T-helper 2 cell treated with Interferon-gamma antibody and Interleukin-4, amounts not matched to agents 100 ng/mL and 5 ng/mL, for 36 hours (primary cell): ENCODE data around the gene EPB41L1. TPM values are rescaled to one million over a fixed set of nuclear protein-coding genes. Genes with fewer than 3 reads are reported as not detected.

Source experiments
- intact Hi-C: fragments of 100-400 bp; cut with micrococcal nuclease; formaldehyde crosslinking; loops from one replicate; pipeline ENCODE4 v1.15.1; 2023
- total RNA-seq: library from RNA; stranded (reverse); gene quantifications from 2 replicates; pipeline ENCODE4 v1.2.3, GENCODE V29; 2022

The EPB41L1 gene
- total RNA-seq, 1 donor from 2014 or later = not detected

DNA sequence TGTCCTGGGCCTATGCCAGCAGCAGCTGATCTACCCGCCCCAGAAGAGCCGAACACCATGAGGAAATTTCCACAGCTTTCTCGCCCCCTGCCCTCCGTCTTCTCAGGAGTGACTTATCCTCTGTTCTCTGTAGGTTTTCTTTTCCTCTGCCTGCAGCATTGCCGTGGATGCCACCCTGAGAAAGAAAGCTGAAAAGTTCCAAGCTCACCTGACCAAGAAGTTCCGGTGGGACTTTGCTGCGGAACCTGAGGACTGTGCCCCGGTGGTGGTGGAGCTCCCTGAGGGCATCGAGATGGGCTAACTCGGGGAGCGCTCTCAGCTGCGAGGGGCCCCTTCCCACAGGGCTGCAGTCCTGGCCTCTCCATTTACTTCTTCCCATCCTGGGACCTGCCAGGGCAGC lies 100.9 kb downstream of the EPB41L1 start:
- intact Hi-C loops = no loop called here

DNA sequence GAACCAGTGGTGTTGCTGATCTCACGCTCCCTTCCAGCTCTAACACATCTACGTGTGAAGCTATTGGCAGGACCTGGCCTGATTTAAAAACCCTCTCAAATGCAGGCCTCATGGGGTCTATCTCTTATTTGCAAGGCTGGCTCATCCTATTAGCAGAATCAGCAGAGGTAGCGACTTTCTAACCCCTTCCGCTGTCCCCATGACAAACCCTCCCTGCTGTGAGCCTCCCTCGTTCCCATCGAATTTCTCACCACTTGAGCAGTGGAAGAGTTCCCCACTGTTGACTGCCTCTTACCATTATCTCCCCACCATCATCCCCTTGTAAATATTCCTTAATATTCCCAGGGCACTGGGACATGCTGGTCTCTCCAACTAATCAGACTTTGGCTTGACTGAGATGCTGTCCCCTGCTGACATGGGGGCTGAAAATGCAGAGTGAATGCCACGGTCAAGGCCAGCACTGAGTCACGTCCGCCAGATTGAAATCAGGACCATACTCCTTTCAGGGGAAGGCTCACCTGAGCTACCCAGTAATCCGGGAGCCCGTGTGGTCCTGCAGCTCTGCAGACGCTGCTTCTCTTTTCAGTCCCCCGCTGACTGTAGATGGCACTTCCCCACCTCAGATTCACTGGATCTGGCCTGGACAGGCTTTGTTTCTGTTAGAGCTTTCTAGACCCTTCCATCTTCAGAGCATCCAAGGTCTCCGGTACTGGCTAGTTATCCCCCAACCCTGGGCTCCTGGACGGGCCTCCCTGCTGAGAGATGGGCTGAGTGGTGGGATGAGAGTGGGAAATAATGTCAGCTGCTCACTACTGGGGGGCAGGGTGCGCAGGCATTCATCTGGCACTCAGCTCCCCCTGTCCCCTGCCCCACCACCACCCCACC lies 104.9 kb downstream of the EPB41L1 start:
- intact Hi-C loops = no loop called here

DNA sequence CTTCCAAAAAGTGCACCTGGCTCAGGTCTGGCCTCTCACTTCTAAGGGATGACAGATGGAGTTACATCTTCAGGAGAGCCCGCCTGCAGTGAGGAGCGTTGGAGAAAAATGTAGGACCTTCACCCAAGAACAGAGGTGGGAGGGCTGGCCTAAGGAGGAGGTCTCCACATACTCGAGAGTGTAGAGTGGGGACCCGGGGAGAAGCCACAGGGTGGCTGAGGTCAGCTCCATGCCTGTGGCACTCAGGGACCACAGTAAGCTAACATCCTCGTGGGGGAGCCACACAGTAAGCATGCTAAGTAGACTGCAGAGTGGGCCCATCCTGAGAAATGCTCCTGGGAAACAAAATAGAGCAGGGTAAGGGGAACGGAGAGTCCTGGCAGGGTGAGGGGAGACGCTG lies 105.8 kb downstream of the EPB41L1 start:
- intact Hi-C loops = no loop called here

DNA sequence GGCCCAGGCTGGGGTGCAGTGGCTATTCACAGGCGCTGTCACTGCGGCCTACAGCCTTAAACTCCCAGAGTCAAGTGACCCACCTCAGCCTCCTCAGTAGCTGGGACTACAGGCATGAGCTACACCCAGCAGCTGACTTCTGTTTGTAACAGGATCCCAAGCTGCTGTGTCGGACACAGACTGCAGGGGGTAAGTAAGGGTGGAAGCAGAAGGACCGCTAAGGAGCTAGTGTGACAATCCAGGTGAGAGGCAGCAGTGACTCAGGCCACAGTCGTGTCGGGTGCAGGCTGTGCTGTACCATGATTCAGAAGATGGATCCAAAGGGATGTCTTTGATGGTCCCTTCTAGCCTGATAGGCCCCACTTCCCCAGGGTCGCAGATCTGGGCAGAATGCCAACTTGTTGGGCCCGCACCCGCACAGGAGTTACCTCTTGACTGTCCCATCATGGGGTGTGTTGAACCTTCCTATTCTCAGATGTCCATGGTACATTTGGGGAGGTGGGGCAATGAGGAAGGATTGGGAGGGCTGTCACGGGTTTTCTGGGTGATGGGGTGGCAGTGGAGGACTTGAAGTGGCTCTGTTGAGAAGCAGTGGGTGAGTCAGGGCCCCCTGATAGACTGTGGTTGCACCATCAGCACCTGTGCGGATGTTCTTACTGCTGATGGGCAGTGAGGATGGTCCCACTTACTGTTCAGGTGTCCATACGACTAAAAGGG lies 107.0 kb downstream of the EPB41L1 start:
- intact Hi-C loops = no loop called here

DNA sequence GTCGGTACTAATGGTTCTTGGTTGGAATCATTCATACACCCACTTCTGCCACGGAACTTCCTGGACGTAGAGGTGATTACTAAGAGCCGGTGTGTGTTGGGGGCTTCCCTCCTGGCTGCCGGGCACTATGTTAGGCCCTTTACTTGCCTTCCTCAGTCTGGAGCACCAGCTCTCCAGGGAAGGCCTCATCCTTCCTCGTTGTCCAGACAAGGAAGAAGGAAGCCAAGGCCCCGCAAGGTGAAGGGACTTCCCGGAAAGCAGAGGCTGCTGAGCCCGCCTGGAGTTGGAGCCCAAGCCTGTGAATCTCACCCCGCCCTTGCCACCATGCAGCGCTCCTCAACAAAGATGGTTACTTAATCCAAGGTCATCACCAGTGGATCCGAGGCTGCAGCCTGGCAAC lies 107.9 kb downstream of the EPB41L1 start:
- intact Hi-C loops = no loop called here

DNA sequence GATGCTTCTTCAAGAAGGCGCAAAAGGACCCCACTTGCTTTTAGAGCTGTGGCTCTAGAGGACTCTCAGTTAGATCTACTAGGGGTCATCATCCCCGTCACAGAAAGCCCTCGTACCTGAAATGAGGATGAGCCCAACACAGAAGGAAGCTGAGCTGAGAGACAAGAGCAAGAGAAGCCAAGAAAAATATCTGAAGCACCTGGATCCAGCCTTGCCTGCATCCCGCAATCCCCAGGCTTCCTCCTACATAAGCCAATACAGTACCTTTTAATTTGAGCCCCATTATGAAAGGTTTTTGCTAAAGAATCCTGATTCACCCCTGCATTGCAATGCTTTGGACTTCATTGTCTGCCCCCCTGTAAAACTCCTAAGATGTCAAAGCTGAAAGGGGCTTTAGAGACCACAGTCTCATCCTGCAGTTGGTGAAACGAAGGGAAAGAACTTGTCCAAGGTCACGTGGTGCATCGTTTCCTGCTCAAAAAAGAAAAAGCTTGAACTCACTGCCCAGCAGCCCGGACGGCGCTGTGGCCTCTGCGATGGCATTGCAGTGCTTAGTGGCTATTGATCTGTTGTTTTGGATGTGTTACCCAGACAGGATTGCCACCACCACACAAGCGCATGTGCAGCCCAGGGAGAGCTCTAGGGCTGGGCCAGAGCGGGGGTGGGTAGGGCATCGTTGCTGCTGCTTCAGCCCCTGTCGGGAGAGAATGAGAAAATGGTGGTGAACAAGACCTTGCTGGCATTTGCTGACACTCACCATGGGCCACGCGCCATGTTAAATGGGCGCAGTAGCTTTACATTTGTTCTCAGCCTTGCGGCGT lies 110.1 kb downstream of the EPB41L1 start:
- intact Hi-C loops = no loop called here

DNA sequence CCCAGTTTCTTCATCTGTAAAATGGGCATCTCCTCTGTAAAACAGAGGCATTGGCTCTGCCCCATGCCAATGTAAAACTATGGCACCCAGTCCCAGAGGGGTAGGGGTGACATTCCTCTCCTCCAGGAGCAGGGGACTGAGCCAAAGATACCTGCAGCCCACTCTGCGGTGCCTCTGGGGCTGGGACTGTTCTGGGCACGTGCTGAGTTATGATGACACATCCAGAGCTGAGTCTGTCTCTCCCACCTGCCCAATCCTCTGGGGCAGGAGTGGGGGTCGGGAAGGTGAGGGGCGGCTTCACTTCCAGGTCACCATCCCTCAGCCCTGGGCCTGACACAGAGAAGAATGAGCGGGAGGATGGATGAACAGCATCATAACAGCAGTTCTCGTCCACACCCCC lies 111.6 kb downstream of the EPB41L1 start:
- intact Hi-C loops = no loop called here

DNA sequence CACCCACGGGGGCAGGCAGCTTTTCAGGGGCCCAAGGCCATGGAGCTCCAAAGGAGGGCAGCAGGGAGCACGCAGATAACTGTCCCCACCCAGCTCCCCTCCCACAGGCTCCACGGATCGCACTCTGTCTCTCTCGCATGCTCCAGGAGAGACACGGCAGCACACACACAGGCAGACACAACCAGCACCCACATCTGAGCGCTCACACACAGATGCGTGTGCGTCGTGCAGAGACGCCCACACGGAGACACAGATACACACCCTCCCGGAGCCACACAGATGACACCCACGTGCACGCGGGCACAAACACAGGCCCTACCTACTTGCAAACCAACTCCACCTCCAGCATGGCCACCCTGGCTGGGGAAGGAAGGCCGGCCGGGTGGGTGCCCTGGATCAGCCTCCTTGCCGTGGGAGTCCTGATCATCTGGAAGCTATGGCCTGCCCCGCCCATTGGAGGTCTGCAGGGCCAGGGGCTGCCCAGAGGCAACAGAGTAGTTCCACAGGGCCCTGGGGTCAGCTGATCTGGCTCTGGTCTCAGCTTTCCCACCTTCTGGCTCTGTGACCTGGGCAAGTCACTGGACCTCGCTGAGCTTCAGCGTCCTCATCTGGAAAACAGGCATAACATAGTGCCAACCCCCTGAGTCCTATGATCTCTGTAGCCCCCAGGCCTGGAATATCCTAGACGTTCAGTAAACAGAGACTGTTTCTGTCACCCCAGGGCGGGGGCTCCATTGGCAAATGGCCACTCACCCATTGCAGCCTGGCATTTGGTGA lies 113.3 kb downstream of the EPB41L1 start:
- intact Hi-C loops = no loop called here

DNA sequence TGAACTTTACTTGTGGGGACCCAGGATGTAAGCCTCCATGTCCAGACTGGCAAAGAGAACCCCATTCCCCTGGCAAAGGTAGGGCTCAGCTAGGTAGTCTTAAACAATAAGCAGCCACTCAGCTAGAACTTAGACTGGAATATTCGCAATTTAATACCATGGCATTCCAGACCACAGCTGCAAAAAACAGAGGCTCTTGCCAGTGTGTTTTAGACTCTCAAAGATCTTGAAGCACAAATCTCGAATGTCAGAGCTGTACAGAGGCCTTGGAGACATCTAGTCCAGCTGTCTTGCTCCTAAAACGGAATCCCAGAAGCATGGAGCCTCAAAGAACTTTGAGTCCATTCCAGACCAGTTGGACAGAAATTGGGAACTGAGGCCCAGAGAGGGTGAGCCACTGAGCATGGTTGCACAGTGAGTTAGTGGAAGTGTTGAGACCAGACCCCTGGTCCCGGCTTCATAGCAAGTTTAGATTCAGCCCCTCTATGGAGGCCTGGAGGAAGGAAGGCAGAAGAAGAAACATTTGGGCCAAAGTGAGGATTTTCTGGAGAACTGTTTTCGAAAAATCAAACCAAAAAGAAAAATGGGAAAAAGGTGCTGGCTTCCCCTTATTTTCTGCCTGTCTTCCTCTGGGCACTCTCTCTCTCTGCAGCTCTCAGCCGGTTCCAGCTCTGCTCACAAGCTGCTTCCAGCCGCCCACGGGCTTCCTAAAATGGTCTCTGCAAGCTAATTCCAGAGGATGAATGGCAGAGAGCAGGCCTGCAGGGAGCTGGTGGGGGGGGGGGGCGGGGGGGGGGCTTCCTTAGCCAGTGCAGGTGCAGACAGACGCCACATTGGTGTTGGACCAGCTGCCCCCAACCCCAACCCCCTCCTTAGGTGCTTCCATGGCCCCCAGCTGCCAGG lies 114.2 kb downstream of the EPB41L1 start:
- intact Hi-C loops = no loop called here

DNA sequence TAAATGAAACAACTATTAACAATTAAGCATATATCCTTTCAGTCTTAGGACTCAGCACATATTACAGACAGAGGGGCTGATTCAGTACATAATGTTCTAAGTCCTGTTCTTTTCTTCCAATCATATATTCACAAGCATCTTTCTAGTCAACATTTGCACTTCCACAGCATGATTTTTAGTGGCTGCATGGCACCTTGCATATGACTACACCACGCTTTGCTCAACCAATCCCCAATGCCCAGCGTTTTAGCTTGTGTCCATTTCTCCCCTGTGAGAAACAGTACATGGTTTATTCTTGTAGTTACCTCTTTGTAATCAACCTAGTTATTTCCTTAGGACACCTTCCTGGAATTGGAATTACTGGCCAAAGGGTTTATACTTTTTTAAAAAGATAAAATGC lies 115.0 kb downstream of the EPB41L1 start:
- intact Hi-C loops = no loop called here

DNA sequence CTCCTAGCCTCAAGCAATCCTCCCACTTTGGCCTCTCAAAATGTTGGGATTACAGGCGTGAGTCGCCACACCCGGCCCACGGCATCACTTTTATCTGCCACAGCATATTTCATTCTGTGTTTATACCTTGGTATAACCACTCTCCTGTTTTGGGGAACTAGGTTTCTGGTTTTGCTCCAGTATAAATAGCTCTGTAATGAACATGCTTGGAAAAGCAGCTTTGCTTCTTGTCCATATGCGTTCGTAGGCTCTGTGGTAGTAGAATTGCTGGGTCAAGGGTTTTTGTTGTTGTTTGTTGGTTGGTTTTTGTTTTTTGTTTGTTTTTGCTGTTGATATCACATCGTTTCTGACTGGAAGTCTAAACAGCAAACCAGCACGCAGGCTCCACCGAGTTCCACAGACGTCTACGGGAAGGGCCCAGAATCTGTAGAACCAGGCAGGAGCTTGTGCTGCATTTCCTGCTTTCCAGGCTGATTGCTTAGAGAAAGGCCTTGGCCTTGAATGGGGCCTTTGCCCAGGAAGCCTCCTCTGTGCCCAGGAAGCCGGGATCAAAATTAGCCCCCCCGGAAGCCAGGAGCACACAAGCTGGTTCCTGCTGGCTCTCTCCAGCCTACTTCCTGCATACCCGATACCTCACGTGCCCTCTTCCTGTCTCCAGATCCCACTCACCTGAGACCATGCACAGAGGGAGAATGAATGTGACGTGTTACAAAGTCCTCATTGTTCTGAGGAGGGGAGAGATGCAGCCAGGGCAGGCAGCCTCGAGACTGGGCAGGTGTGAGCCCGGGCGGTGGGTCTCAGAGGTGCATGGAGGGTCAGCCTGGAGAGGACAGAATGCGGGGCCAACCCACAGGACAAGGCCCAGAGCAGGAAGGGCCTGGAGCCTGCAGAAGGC lies 116.5 kb downstream of the EPB41L1 start:
- intact Hi-C loops = no loop called here

DNA sequence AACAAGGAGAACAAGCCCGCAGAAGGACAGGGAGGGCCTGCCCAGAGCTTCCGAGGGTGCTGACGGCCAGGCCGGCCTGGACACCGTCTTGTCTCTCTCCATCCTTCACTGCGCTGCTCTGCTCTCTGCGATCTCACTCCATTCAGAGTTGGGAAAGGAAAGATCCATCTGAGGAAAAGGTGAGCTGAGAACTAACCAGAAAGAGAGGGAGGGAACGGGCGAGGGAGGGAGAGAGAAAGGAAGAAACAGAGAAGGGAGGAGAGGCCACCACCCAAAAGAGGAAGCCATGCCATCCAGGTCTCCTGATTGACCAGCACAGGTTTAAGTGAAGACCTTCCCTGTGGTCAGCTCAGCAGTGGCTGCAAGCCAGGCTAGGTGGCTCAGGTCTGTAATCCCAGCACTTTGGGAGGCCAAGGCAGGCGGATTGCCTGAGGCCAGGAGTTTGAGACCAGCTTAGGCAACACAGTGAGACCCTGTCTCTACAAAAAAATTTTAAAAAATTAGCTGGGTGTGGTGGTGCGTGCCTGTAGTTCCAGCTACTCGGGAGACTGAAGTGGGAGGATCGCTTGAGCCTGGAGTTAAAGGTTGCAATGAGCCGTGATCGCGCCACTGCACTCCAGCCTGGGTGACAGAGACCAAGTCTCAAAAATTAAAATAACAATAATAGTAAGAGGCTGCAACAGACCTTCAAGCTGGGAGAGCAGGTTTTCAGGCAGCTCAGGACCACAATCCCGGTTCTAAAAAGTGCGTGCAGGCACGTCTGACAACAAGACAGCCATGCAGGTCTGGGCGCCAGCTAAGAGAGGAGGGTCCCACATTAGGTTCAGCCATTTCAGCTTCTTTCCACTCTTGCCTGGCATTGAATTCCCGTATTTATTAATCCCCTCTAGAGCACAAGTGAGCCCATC lies 117.4 kb downstream of the EPB41L1 start:
- intact Hi-C loops = loop anchor here (2.0 kb wide), 1 partner anchor 167 kb away; no protein-coding TSS in a partner anchor

DNA sequence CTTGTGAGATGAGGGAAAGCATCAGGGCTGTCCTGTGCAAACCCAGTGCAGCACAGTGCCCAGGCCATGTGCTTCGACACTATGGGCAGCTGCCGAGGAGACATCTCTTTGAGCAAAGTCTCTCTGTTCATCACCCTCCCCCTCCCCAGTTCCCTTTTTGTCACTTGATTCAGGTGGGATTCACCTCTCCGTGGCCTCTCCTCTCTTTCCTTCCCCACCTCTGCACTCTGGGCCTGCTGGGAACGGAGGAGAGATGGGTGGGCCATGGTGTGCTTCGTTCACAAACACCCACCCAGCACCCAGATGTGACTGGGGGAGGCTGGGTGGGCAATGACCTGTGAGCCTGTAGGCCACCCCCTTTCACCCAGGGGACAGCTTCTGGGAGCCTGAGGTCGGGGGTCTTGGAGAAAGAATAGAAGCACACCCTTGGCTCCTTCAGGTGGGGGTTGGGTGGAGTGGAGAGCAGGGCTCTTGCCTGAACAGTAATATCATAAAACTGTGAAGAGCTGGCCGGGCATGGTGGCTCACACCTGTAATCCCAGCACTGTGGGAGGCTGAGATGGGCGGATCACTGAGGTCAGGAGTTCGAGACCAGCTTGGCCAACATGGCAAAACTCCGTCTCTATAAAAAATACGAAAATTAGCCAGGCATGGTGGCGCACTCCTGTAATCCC lies 118.1 kb downstream of the EPB41L1 start:
- intact Hi-C loops = loop anchor here (2.0 kb wide), 1 partner anchor 166 kb away; no protein-coding TSS in a partner anchor

DNA sequence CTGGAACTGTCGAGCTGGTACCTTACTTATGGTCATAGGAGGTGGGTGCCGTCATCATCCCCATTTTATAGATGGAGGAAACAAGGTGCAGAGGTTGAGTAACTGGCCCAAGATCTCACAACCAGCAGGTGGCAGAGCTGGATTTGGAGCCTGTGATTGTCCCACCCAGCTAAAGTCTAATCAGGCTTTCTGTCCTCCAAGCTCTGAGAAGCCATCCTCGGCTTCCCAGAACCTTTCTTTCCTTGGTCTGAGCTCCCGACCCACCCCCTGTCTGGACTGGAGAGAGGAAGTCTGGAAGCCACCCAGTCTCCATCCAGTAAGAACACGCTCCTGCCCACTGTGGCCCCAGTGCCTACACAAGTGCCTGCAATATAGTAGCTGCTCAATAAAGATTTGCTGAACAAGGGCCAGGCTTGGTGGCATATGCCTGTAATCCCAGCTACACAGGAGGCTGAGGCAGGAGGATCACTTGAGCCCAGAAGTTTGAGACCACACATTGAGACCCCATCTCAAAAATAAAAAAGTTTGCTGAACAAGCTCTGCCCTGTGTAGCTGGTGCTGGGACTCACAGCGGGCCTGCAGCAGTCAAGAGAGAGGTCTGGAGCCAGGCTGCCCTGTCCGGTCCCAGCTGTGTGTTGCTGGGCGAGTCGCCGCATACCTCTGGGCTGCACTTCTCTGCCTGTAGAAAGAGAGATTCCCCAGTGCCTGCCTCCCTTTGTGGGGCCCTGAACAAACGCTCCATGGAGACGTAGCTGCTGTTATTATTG lies 119.1 kb downstream of the EPB41L1 start:
- intact Hi-C loops = loop anchor here (2.0 kb wide), 1 partner anchor 165 kb away; no protein-coding TSS in a partner anchor

DNA sequence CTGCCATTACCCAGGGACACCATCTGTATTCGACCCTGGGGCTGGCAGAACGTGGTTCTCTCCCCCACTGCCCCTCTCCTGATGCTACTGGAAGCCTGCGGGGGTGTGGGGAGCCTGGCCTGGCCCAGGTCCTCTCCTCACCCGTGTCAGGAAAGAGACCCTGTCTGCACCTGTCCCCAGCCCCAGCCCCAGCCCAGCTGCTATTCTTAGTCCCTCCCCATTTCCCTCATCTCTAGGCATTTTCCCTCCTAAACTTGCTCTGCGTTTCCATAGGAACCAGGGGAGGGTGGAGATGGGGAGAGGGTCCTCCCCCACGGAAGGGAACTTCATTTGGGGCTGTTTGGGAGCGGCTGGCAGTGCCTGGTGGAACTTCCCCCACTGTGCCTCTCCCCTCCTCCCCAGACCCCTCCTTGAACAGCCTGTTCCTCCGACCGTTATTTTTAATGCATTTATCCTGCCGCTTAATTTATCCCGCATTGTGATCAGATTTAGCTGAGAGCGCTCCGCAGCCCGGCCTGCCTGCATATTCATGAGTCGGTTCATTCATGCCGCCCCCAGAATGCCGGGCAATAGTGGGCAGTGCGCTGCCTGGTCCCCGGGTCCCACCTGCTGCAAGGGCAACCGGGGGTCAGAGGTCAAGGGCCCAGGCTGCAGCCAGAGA lies 119.8 kb downstream of the EPB41L1 start:
- intact Hi-C loops = no loop called here

DNA sequence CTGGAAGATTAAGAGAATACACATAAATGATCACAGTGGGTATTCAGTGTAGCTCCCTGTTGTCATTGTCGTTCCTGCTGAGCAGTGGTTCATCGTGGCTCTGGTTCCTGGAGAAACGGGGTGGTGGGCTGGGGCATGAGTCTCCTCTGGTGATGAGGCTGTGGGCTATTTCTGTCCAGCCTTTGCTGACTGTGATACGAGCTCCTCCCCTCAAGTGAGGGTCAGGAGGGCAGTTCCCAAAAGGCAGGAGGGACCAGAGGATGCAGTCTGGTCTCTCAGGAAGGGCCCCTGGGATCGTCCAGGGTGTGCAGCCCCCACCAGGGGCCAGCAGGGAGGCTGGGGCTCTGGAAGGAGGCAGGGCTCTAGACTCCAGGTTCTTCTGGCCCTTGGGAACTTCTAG lies 120.5 kb downstream of the EPB41L1 start:
- intact Hi-C loops = no loop called here
